ENCODE results near the gene ZC3H14.

ZC3H14 gene

GRCh38 chr14:88542857-88543795, 19.7 kb upstream of the ZC3H14 start:
- no peak for TF ChIP-seq CTCF (conservative IDR thresholded peaks at IDR 0.05; ENCODE audit: low read depth)
- ChIA-PET POLR2A (ENCODE audit: low non-redundant PET) (no interaction called here), CTCF (interaction anchor here (0.7 kb wide), 1 partner anchor 806 kb away, joined by 4 read pairs; no protein-coding TSS in a partner anchor)
- H3K27ac ChIP-seq, result no peak overlapping the region
- no peak for DNase-seq (ENCODE audit: low spot score)

- ChIA-PET CTCF (interaction anchor here (0.9 kb wide), 1 partner anchor 355 kb away, joined by 3 read pairs; no protein-coding TSS in a partner anchor), POLR2A (ENCODE audit: low non-redundant PET) (no interaction called here)
- DNase-seq (ENCODE audit: low spot score), result no peak
- H3K27ac ChIP-seq, result no peak overlapping the region
- TF ChIP-seq CTCF (conservative IDR thresholded peaks at IDR 0.05; ENCODE audit: low read depth), result no peak
These were observed 17.6 kb upstream of the ZC3H14 start for GRCh38 chr14:88545256-88545655.

GRCh38 chr14:88546621-88547385, 16.0 kb upstream of the ZC3H14 start:
- no peak for TF ChIP-seq CTCF (conservative IDR thresholded peaks at IDR 0.05; ENCODE audit: low read depth)
- CTCF ChIA-PET, result no interaction called here
- H3K27ac ChIP-seq, result no peak overlapping the region
- DNase-seq (ENCODE audit: low spot score), result no peak
- POLR2A ChIA-PET (ENCODE audit: low non-redundant PET), result interaction anchor here (0.7 kb wide), 1 partner anchor 45 kb away, joined by 3 read pairs; no protein-coding TSS in a partner anchor

GRCh38 chr14:88547386-88547780, 15.5 kb upstream of the ZC3H14 start:
- no peak overlapping the region for H3K27ac ChIP-seq
- POLR2A ChIA-PET (ENCODE audit: low non-redundant PET), result interaction anchor here (0.7 kb wide), 1 partner anchor 45 kb away, joined by 3 read pairs; no protein-coding TSS in a partner anchor
- DNase-seq (ENCODE audit: low spot score), result no peak
- no peak for TF ChIP-seq CTCF (conservative IDR thresholded peaks at IDR 0.05; ENCODE audit: low read depth)
- CTCF ChIA-PET, result no interaction called here

GRCh38 chr14:88550078-88550477, 12.8 kb upstream of the ZC3H14 start:
- no peak for TF ChIP-seq CTCF (conservative IDR thresholded peaks at IDR 0.05; ENCODE audit: low read depth)
- ChIA-PET POLR2A (ENCODE audit: low non-redundant PET) (no interaction called here), CTCF (no interaction called here)
- H3K27ac ChIP-seq, result no peak overlapping the region
- DNase-seq (ENCODE audit: low spot score), result no peak
